ENCODE results near the gene ZMIZ1.
A peak's percentile ranks its signal among the peaks of the same experiment; 100 is the strongest.

GRCh38 chr10:79059859-79060379 lies 8.8 kb upstream of the ZMIZ1 start:
- TF ChIP-seq CTCF (IDR thresholded peaks at IDR 0.05) = no peak
- TF ChIP-seq EP300 (IDR thresholded peaks at IDR 0.05) = peak in 1 of 2 donors; percentile 46
- TF ChIP-seq POLR2A (IDR thresholded peaks at IDR 0.05) = no peak
